Endothelial cell of umbilical vein (primary cell): Measurements from ENCODE around the gene MAP3K12. TPM values are rescaled to one million over a fixed set of nuclear protein-coding genes. Genes with fewer than 3 reads are reported as not detected.

ENCODE experiments used
- BruUV-seq: library from RNA; stranded (reverse); fragments of 400-500 nt; replicated peaks from 2 replicates; lab custom pipeline; 2021; lab: Mats Ljungman, UMichigan
- CTCF ChIA-PET: fragments of 300-600, 350-600 bp; sonication (Branson Sonifier 250); formaldehyde crosslinking; loops from one replicate; lab custom pipeline; 2021; ENCODE audit warnings: antibody characterized with exemption, inconsistent platforms; lab: Charles Lee
- POLR2A ChIA-PET: fragments of 300-600, 350-600 bp; sonication (Branson Sonifier 250); formaldehyde crosslinking; loops from one replicate; lab custom pipeline; 2021; ENCODE audit warnings: antibody characterized with exemption, inconsistent platforms; lab: Charles Lee
- DNase-seq: peaks from one replicate; pipeline ENCODE4 v3.0.0-alpha.2; 2011; ENCODE audit warnings: low read depth, low spot score
- FAIRE-seq: peaks from 2 replicates; lab custom pipeline; 2011; peaks lifted over from hg19 to GRCh38; lab: Jason Lieb, UNC
- H2AFZ ChIP-seq: 2 replicates; pipeline ENCODE4 v1.6.0; 2012; ENCODE audit warnings: low read depth, low read length, control low read depth, inconsistent platforms
- H3K27ac ChIP-seq: 2 replicates; pipeline ENCODE4 v1.5.1; 2011; ENCODE audit warnings: low read depth, mild to moderate bottlenecking, control low read depth, low read length, moderate library complexity; ENCODE audit not compliant: insufficient read depth
- H3K27me3 ChIP-seq, 2 experiments: 2 replicates each; pipeline versions ENCODE4 v1.6.0 to v1.6.1; 2011; ENCODE audit warnings: low read length in 2 of 2, mixed read lengths in 1 of 2; ENCODE audit not compliant: control insufficient read depth in 2 of 2, insufficient read depth in 2 of 2
- H3K36me3 ChIP-seq, 2 experiments: 2 replicates in 1 of 2; 3 replicates in 1 of 2; pipeline ENCODE4 v1.5.1; 2011; ENCODE audit warnings: low read length in 2 of 2, mild to moderate bottlenecking in 1 of 2, moderate library complexity in 1 of 2; ENCODE audit not compliant: control insufficient read depth in 2 of 2, insufficient read depth in 2 of 2; ENCODE audit errors: extremely low read depth in 1 of 2
- H3K4me1 ChIP-seq: 3 replicates; pipeline ENCODE4 v1.5.1; 2011; ENCODE audit warnings: mild to moderate bottlenecking, low read length; ENCODE audit not compliant: control insufficient read depth, insufficient read depth; ENCODE audit errors: extremely low read depth
- H3K4me2 ChIP-seq: 2 replicates; pipeline ENCODE4 v1.6.1; 2011; ENCODE audit warnings: low read length, control low read depth, mixed read lengths; ENCODE audit not compliant: insufficient read depth
- H3K4me3 ChIP-seq, 3 experiments: fragments of 200-600 bp in 1 of 3; sonication (generic), shearing (Covaris generic) in 1 of 3; replicated peaks in 1 of 3; 2 replicates each; pipeline ENCODE4 v1.5.1; 2011 to 2016; ENCODE audit warnings: control low read depth in 3 of 3, low read length in 3 of 3, mild to moderate bottlenecking in 2 of 3, inconsistent platforms in 1 of 3, low read depth in 1 of 3, moderate library complexity in 1 of 3; ENCODE audit not compliant: insufficient read depth in 1 of 3
- H3K79me2 ChIP-seq: 2 replicates; pipeline ENCODE4 v1.6.0; 2012; ENCODE audit warnings: low read length, inconsistent platforms; ENCODE audit not compliant: control insufficient read depth, insufficient read depth
- H3K9ac ChIP-seq: replicated peaks from 2 replicates; pipeline ENCODE3; 2011; ENCODE audit warnings: low read length, control low read depth; ENCODE audit not compliant: insufficient read depth; ENCODE audit errors: extremely low read depth
- H3K9me1 ChIP-seq: replicated peaks from 3 replicates; pipeline ENCODE4 v1.6.0; 2011; ENCODE audit warnings: mild to moderate bottlenecking, low read length; ENCODE audit not compliant: control insufficient read depth, insufficient read depth; ENCODE audit errors: extremely low read depth
- H3K9me3 ChIP-seq: replicated peaks from 2 replicates; pipeline ENCODE4 v1.5.1; 2012; ENCODE audit warnings: low read length, inconsistent platforms; ENCODE audit not compliant: control insufficient read depth, insufficient read depth
- H4K20me1 ChIP-seq: replicated peaks from 2 replicates; pipeline ENCODE3; 2011; ENCODE audit warnings: mild to moderate bottlenecking, low read length; ENCODE audit not compliant: control insufficient read depth, insufficient read depth; ENCODE audit errors: extremely low read depth
- CTCF ChIP-seq, 2 donors: IDR thresholded peaks; 1 replicate in 1 of 2; 2 replicates in 1 of 2; pipeline ENCODE4 v1.5.1; 2011; ENCODE audit warnings: low read length in 2 of 2, mild to moderate bottlenecking in 2 of 2, moderate library complexity in 2 of 2, control low read depth in 1 of 2, inconsistent platforms in 1 of 2, low read depth in 1 of 2; ENCODE audit not compliant: insufficient read depth in 1 of 2; ENCODE audit errors: extremely low read depth in 1 of 2
- EZH2 ChIP-seq: IDR thresholded peaks from 2 replicates; pipeline ENCODE4 v1.6.1; 2012; ENCODE audit warnings: borderline replicate concordance, low read depth, mild to moderate bottlenecking, moderate library complexity, low read length, inconsistent platforms; ENCODE audit not compliant: severe bottlenecking
- FOS ChIP-seq: IDR thresholded peaks from 2 replicates; pipeline ENCODE4 v1.6.1; 2011; ENCODE audit warnings: mild to moderate bottlenecking, low read length, moderate library complexity, borderline replicate concordance; ENCODE audit not compliant: insufficient read depth
- GATA2 ChIP-seq: IDR thresholded peaks from 2 replicates; pipeline ENCODE4 v1.7.0; 2011; ENCODE audit warnings: low read depth, mild to moderate bottlenecking, moderate library complexity, mixed read lengths, low read length; ENCODE audit not compliant: insufficient read length, insufficient read depth
- JUN ChIP-seq: IDR thresholded peaks from 2 replicates; pipeline ENCODE4 v1.6.1; 2011; ENCODE audit warnings: borderline replicate concordance, low read depth; ENCODE audit not compliant: insufficient read length, insufficient read depth
- MYC ChIP-seq: IDR thresholded peaks from one replicate; pipeline ENCODE4 v1.6.1; 2011; ENCODE audit warnings: mild to moderate bottlenecking, low read depth, low read length
- POLR2A ChIP-seq: IDR thresholded peaks from 2 replicates; pipeline ENCODE4 v1.6.1; 2012; ENCODE audit warnings: low read depth, mild to moderate bottlenecking, control low read depth, low read length
- POLR2AphosphoS5 ChIP-seq: IDR thresholded peaks from 2 replicates; pipeline ENCODE4 v1.6.1; 2012; ENCODE audit warnings: low read depth, mild to moderate bottlenecking, control low read depth, low read length, moderate library complexity; ENCODE audit not compliant: insufficient read depth
- dilution Hi-C: fragments of 300-500 bp; cut with MboI; formaldehyde crosslinking; loops from one replicate; pipeline ENCODE4 v1.15.0; 2019; ENCODE audit warnings: low sequenced_read_pairs; ENCODE audit not compliant: extremely low pct_ligation_motif_present
- intact Hi-C: fragments of 100-400 bp; cut with micrococcal nuclease; formaldehyde crosslinking; loops from one replicate; pipeline ENCODE4 v1.10.0; 2022
- polyA plus RNA-seq, 4 experiments: library from polyadenylated mRNA; depleted of rRNA in 3 of 4; stranded (reverse) in 3 of 4; unstranded in 1 of 4; fragments of >200 nt; gene quantifications; 2 replicates each; pipeline versions ENCODE4 v1.2.1 to v1.2.3, GENCODE V29; 2011 to 2012; ENCODE audit warnings: missing spikeins in 1 of 4
- total RNA-seq: library from RNA; stranded (reverse); gene quantifications from 2 replicates; pipeline ENCODE4 v1.2.3, GENCODE V29; 2021
- TF ChIP-seq, protein P1 (sequence below): IDR thresholded peaks from 2 replicates; pipeline ENCODE4 v1.6.1; 2011; ENCODE audit not compliant: insufficient read depth, insufficient read length

The MAP3K12 gene
- total and polyA plus RNA-seq, 2 donors (not counting 3 experiments of a cell fraction or from before 2014, with no cell fraction given) = 29.3 to 66.2 TPM

DNA sequence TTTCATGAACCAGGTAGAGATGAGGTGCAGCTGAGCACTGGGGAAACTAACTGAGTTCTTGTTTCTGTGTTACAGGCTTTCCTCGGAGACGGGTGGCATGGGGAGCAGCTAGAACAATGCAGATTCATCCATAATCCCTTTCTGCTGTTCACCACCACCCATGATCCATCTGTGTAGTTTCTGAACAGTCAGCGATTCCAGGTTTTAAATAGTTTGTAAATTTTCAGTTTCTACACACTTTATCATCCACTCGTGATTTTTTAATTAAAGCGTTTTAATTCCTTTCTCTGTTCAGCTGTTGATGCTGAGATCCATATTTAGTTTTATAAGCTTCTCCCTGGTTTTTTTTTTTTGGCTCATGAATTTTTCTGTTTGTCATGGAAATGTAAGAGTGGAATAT lies 19.9 kb downstream of the MAP3K12 start:
- FAIRE-seq (no peak), DNase-seq (no peak)
- H3K4me3 ChIP-seq = no peak overlapping the region
- TF ChIP-seq EZH2 = no peak
- no peak for TF ChIP-seq POLR2A
- TF ChIP-seq JUN = no peak
- TF ChIP-seq FOS = no peak
- TF ChIP-seq POLR2AphosphoS5 = no peak
- TF ChIP-seq, protein P1, sequence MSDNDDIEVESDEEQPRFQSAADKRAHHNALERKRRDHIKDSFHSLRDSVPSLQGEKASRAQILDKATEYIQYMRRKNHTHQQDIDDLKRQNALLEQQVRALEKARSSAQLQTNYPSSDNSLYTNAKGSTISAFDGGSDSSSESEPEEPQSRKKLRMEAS = no peak
- TF ChIP-seq CTCF (IDR thresholded peaks at IDR 0.05; ENCODE audit: extremely low read depth in 1 of 2, insufficient read depth in 1 of 2, low read depth in 1 of 2, low read length in 2 of 2) = no peak
- TF ChIP-seq GATA2 = no peak
- no peak for TF ChIP-seq MYC
- no peaks in the 10 kb centered on the region for H3K27me3 ChIP-seq
- no peak overlapping the region for H3K27ac ChIP-seq
- dilution Hi-C loops (no loop called here), intact Hi-C loops (no loop called here)
- no peaks in the 10 kb centered on the region for H3K9me1 ChIP-seq
- ChIA-PET CTCF (interaction anchor here (5.6 kb wide), 1 partner anchor 30 kb away, joined by 48 read pairs; the partner anchor contains the start of gene NPFF), POLR2A (interaction anchor here (1.5 kb wide), 1 partner anchor 12 kb away, joined by 6 read pairs; no protein-coding TSS in a partner anchor)
- no peak overlapping the region for H3K9ac ChIP-seq
- no peak overlapping the region for H2AFZ ChIP-seq
- no peaks in the 10 kb centered on the region for H3K4me1 ChIP-seq
- H3K79me2 ChIP-seq = peaks cover 28% of the 10 kb centered on the region
- H3K9me3 ChIP-seq = no peaks in the 10 kb centered on the region
- peaks cover 8% of the 10 kb centered on the region for H4K20me1 ChIP-seq
- BruUV-seq = TSS peak; percentile 48
- H3K4me2 ChIP-seq = no peak overlapping the region
- H3K36me3 ChIP-seq = peaks cover 53 to 67% of the 10 kb centered on the region in 2 experiments
